ENCODE data around the gene FBRS.

FBRS gene

DNA sequence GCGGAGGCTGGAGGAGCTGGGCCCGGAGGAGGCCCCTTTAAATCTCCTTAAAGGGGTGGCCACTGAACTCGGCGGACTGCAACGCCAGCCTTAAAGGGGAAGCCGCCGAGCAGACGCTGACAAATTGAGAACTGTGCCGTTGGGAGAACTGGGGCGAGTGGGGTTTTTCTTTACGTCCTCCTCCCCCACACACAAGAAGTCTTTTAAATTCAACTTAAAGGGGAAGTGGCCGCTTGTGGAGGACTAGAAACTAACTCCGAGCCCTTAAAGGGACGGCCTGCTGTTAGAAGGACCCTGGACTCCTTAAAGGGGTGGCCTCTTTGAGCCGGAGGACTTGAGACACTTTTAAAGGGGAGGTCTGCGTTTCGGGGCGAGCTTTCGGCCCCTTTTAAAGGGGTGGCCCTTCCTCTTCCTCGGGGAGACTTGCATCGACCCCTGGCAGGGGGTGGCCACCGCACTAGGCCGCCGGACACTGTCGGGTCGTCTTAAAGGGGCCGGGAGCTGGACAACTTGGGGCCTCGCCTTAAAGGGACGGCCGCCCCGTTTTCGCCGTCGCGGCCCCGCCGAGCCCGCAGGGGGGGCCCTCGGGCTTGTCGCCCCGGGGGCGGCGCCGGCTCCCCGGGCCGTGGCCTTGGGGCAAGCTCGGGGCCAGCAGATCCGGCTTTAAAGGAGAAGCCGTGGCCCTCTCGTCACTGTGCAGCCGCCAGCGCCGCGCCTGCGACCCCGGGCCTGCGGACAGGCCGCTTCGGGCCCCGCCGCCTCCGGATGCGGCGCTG is 688 bp downstream of the FBRS start:
- H3K4me1 ChIP-seq (ENCODE audit: control insufficient read depth in 1 of 2, insufficient read depth in 1 of 2, low read depth in 1 of 2, low read length in 1 of 2): peaks cover 45 to 49% of the 10 kb centered on the region in 2 experiments

GRCh38 chr16:30659507-30660423 is 1.5 kb downstream of the FBRS start:
- peaks cover 73% of the 10 kb centered on the region for H3K36me3 ChIP-seq
- H3K9me3 ChIP-seq: no peaks in the 10 kb centered on the region
- peaks cover 45 to 49% of the 10 kb centered on the region in 2 experiments for H3K4me1 ChIP-seq (ENCODE audit: control insufficient read depth in 1 of 2, insufficient read depth in 1 of 2, low read depth in 1 of 2, low read length in 1 of 2)
- no peak for TF ChIP-seq CTCF (IDR thresholded peaks at IDR 0.05)
- no peaks in the 10 kb centered on the region for H3K27me3 ChIP-seq
- peak overlapping the region; percentile 90 to 97 for H3K4me3 ChIP-seq (ENCODE audit: low read depth in 1 of 2, low read length in 1 of 2)
- H3K27ac ChIP-seq: peak overlapping the region; percentile 97

More for the DNA sequence above, 688 bp downstream of the FBRS start:
- no peak for TF ChIP-seq CTCF (IDR thresholded peaks at IDR 0.05)
- Histone ChIP-seq H3K9me3 (no peaks in the 10 kb centered on the region), H3K27me3 (no peaks in the 10 kb centered on the region), H3K36me3 (peaks cover 73% of the 10 kb centered on the region), H3K27ac (peak overlapping the region; percentile 97), H3K4me3 (ENCODE audit: low read depth in 1 of 2, low read length in 1 of 2) (peak overlapping the region; percentile 90 to 97)

DNA sequence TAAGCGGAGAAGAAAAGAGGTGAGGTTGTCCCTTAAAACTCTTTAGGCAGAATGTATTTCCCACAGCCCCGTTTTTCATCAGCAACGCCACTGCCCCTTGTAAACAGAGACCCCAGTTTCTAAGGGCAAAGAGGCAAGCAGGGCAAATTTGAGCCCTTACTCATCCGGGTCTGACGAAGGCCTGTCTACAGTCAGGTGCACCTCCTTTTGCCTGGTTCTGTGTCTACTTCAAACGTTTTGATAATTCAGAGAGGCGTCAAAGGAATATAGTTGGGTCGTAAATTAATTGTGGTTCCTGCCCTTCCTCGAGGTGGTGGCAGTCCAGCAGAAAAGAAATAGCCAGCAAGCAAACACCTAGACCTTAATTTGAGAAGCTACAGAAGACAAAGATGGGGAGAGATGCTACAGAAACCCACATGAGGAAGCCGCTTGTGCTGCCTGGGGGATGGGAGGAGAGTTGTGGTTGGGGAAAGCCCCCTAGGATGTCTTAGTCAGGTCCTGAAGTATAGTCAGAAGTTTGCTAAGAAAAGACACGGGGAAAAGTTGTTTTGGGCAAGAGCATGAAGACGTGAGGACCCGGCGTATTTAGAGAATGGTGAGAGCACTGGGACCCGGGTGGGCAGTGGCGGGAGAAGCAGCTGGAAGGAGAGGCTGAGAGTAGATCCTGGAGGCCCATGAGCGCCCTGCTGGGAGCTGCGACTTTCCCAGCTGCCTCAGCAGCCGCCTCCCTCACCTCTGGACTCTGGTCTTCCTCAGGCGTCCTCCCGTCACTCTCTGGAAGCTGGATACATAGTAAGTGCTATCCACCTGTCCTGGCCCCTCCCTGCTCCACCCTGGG is 2.4 kb downstream of the FBRS start:
- peaks cover 73% of the 10 kb centered on the region for H3K36me3 ChIP-seq
- TF ChIP-seq CTCF (IDR thresholded peaks at IDR 0.05): no peak
- peaks cover 45 to 49% of the 10 kb centered on the region in 2 experiments for H3K4me1 ChIP-seq (ENCODE audit: control insufficient read depth in 1 of 2, insufficient read depth in 1 of 2, low read depth in 1 of 2, low read length in 1 of 2)
- peak overlapping the region; percentile 90 to 97 for H3K4me3 ChIP-seq (ENCODE audit: low read depth in 1 of 2, low read length in 1 of 2)
- H3K27ac ChIP-seq: peak overlapping the region; percentile 97
- no peaks in the 10 kb centered on the region for H3K9me3 ChIP-seq
- no peaks in the 10 kb centered on the region for H3K27me3 ChIP-seq

GRCh38 chr16:30662449-30662848 is 4.2 kb downstream of the FBRS start:
- H3K4me1 ChIP-seq (ENCODE audit: control insufficient read depth in 1 of 2, insufficient read depth in 1 of 2, low read depth in 1 of 2, low read length in 1 of 2): peaks cover 36 to 41% of the 10 kb centered on the region in 2 experiments
- no peak overlapping the region for H3K27ac ChIP-seq
- no peak overlapping the region for H3K4me3 ChIP-seq (ENCODE audit: low read depth in 1 of 2, low read length in 1 of 2)
- no peak for TF ChIP-seq CTCF (IDR thresholded peaks at IDR 0.05)
- H3K9me3 ChIP-seq: no peaks in the 10 kb centered on the region
- H3K36me3 ChIP-seq: peaks cover 73% of the 10 kb centered on the region
- H3K27me3 ChIP-seq: no peaks in the 10 kb centered on the region

- Histone ChIP-seq H3K9me3 (no peaks in the 10 kb centered on the region), H3K4me1 (ENCODE audit: control insufficient read depth in 1 of 2, insufficient read depth in 1 of 2, low read depth in 1 of 2, low read length in 1 of 2) (peaks cover 32 to 38% of the 10 kb centered on the region in 2 experiments), H3K27me3 (no peaks in the 10 kb centered on the region), H3K36me3 (peaks cover 78% of the 10 kb centered on the region), H3K27ac (no peak overlapping the region), H3K4me3 (ENCODE audit: low read depth in 1 of 2, low read length in 1 of 2) (no peak overlapping the region)
- no peak for TF ChIP-seq CTCF (IDR thresholded peaks at IDR 0.05)
These were observed 4.8 kb downstream of the FBRS start for GRCh38 chr16:30663038-30663437.
